K562 (cell line): ENCODE data around the gene NPAS3. TPM values are rescaled to one million over a fixed set of nuclear protein-coding genes. Genes with fewer than 3 reads are reported as not detected.

ENCODE experiments used
- ATAC-seq: fragments of 200-7000 bp; cut with Tn5 transposase; 3 replicates; pipeline ENCODE4 v1.9.1; 2020; ENCODE audit warnings: moderate library complexity
- BruUV-seq: library from RNA; stranded (reverse); fragments of 400-500 nt; replicated peaks from 2 replicates; lab custom pipeline; 2021; lab: Mats Ljungman, UMichigan
- CTCF ChIA-PET: fragments of 300-600 bp; formaldehyde crosslinking; extraction: SDS; loops from one replicate; lab custom pipeline; 2021; ENCODE audit warnings: low intra/inter-chr PET ratio; lab: Yijun Ruan, JAX
- POLR2A ChIA-PET: fragments of 300-600, 350-650 bp; sonication (Branson Sonifier 250); formaldehyde crosslinking; extraction: SDS; loops from one replicate; lab custom pipeline; 2021; ENCODE audit warnings: antibody characterized with exemption, inconsistent platforms; lab: Yijun Ruan, JAX
- DNase-seq, 4 experiments: peaks; one replicate each; pipeline versions ENCODE4 v3.0.0 to v3.0.0-alpha.2; 2011 to 2018; ENCODE audit warnings: low spot score in 3 of 4, mixed read lengths in 3 of 4; ENCODE audit errors: extremely low read depth in 1 of 4
- FAIRE-seq: peaks from 2 replicates; lab custom pipeline; 2011; peaks lifted over from hg19 to GRCh38; lab: Jason Lieb, UNC
- H2AFZ ChIP-seq: 2 replicates; pipeline ENCODE4 v1.6.0; 2011; ENCODE audit warnings: low read depth, low read length, control low read depth, inconsistent platforms
- H3K27ac ChIP-seq: fragments of 200-600 bp; 3 replicates; pipeline ENCODE4 v1.8.0; 2011; ENCODE audit warnings: low read depth, mild to moderate bottlenecking, control low read depth, inconsistent platforms, low read length, moderate library complexity, mixed read lengths; ENCODE audit errors: extremely low read depth
- H3K27me3 ChIP-seq, 2 experiments: fragments of 300-600 bp in 1 of 2; 2 replicates in 1 of 2; 3 replicates in 1 of 2; pipeline versions ENCODE4 v1.6.0 to v1.8.0; 2011; ENCODE audit warnings: inconsistent platforms in 2 of 2, low read length in 2 of 2, mild to moderate bottlenecking in 1 of 2, mixed read lengths in 1 of 2, moderate library complexity in 1 of 2; ENCODE audit not compliant: control insufficient read depth in 2 of 2, insufficient read depth in 2 of 2
- H3K36me3 ChIP-seq: fragments of 300-600 bp; 3 replicates; pipeline ENCODE4 v1.8.0; 2011; ENCODE audit warnings: mild to moderate bottlenecking, low read length, inconsistent platforms; ENCODE audit not compliant: control insufficient read depth, insufficient read depth
- H3K4me1 ChIP-seq, 2 experiments: fragments of 200-600 bp in 1 of 2; replicated peaks in 1 of 2; 2 replicates in 1 of 2; 3 replicates in 1 of 2; pipeline versions ENCODE4 v1.5.1 to v1.8.0; 2011; ENCODE audit warnings: inconsistent platforms in 2 of 2, low read length in 2 of 2, mild to moderate bottlenecking in 1 of 2, mixed read lengths in 1 of 2, moderate library complexity in 1 of 2; ENCODE audit not compliant: control insufficient read depth in 2 of 2, insufficient read depth in 2 of 2
- H3K4me2 ChIP-seq: 2 replicates; pipeline ENCODE4 v1.6.1; 2011; ENCODE audit warnings: low read length, control low read depth, inconsistent platforms, mixed read lengths; ENCODE audit not compliant: insufficient read depth
- H3K4me3 ChIP-seq: fragments of 200-600 bp; sonication (generic), shearing (Covaris generic); 2 replicates; pipeline ENCODE4 v1.5.1; 2016; ENCODE audit warnings: control low read depth, inconsistent platforms
- H3K79me2 ChIP-seq: fragments of 200-600 bp; 3 replicates; pipeline ENCODE4 v1.8.0; 2011; ENCODE audit warnings: low read length, inconsistent platforms; ENCODE audit not compliant: control insufficient read depth, insufficient read depth
- H3K9ac ChIP-seq, 2 experiments: 2 replicates each; pipeline versions ENCODE4 v1.6.0 to v1.6.1; 2011; ENCODE audit warnings: low read depth in 2 of 2, low read length in 2 of 2, control low read depth in 1 of 2, inconsistent platforms in 1 of 2, mild to moderate bottlenecking in 1 of 2, mixed read lengths in 1 of 2; ENCODE audit not compliant: insufficient read depth in 1 of 2
- H3K9me1 ChIP-seq: one replicate; pipeline ENCODE4 v1.6.0; 2011; ENCODE audit warnings: inconsistent platforms, mild to moderate bottlenecking, low read length, moderate library complexity; ENCODE audit not compliant: control insufficient read depth, insufficient read depth
- H3K9me3 ChIP-seq: replicated peaks from 2 replicates; pipeline ENCODE4 v1.5.1; 2011; ENCODE audit warnings: low read depth, low read length, inconsistent platforms; ENCODE audit not compliant: control insufficient read depth, insufficient read depth
- H4K20me1 ChIP-seq: replicated peaks from 2 replicates; pipeline ENCODE4 v1.6.1; 2011; ENCODE audit warnings: low read length, inconsistent platforms, mixed read lengths; ENCODE audit not compliant: control insufficient read depth, insufficient read depth
- FUS ChIP-seq: fragments of 200-400 bp; formaldehyde crosslinking; optimal IDR thresholded peaks from 2 replicates; pipeline ENCODE3; 2017; ENCODE audit warnings: low read depth, low read length
- JUN ChIP-seq, 2 experiments: sonication (generic) in 1 of 2; formaldehyde crosslinking in 1 of 2; IDR thresholded peaks; 2 replicates each; pipeline versions ENCODE4 v1.6.1 to v1.8.0; 2012 to 2022; ENCODE audit warnings: borderline replicate concordance in 2 of 2, mild to moderate bottlenecking in 2 of 2, improper control_type of control experiment in 1 of 2, low read depth in 1 of 2, low read length in 1 of 2, missing genetic modification reagents in 1 of 2
- MAFG ChIP-seq: fragments of 450-650 bp; conservative IDR thresholded peaks from 2 replicates; pipeline ENCODE4 v1.6.1; 2016; ENCODE audit warnings: missing genetic modification characterization, missing compliant biosample characterization
- NFE2 ChIP-seq: IDR thresholded peaks from 2 replicates; pipeline ENCODE4 v1.6.1; 2014; ENCODE audit warnings: antibody characterized with exemption, low read depth
- THRA ChIP-seq: fragments of 450-650 bp; IDR thresholded peaks from 2 replicates; pipeline ENCODE4 v1.6.1; 2017; ENCODE audit warnings: mild to moderate bottlenecking, moderate library complexity
- ZNF316 ChIP-seq: fragments of 450-650 bp; IDR thresholded peaks from 2 replicates; pipeline ENCODE4 v1.6.1; 2016
- WGBS: fragments of 100-300 bp; shearing (Covaris generic); methylation state at CpG from one replicate; pipeline ENCODE4 v1.1.6; 2016; ENCODE audit warnings: low coverage, mixed read lengths; ENCODE audit not compliant: insufficient coverage; ENCODE audit errors: missing lambda C conversion rate; 5-methylcytosine and 5-hydroxymethylcytosine counted together
- in situ Hi-C: fragments of 300-500 bp; cut with MboI; formaldehyde crosslinking; loops from 4 replicates; pipeline ENCODE4 v1.15.0; 2018; ENCODE audit warnings: inconsistent platforms, mixed read lengths
- intact Hi-C: fragments of 100-400 bp; cut with micrococcal nuclease; formaldehyde crosslinking; loops from 2 replicates; pipeline ENCODE4 v1.14.2; 2022
- polyA plus RNA-seq, 8 experiments: library from polyadenylated mRNA; depleted of rRNA in 4 of 8; stranded (reverse) in 5 of 8; unstranded in 3 of 8; fragments of >200 nt; fragmentation: Nextera tagmentation in 2 of 8; fragmentation: Illumina TruSeq in 1 of 8; extraction: Ambion mirVana in 2 of 8; extraction: Trizol in 1 of 8; gene quantifications; 2 replicates each; pipeline versions ENCODE4 v1.2.1 to v1.2.3, GENCODE V29; 2011 to 2014; ENCODE audit warnings: inconsistent platforms in 1 of 8, missing spikeins in 1 of 8
- total RNA-seq, 7 experiments: library from RNA; depleted of rRNA in 6 of 7; stranded (reverse); fragments of >200 nt in 6 of 7; fragmentation: Illumina TruSeq in 2 of 7; extraction: Trizol in 2 of 7; gene quantifications; 2 replicates each; pipeline versions ENCODE4 v1.2.1 to v1.2.3, GENCODE V29; 2011 to 2021; ENCODE audit warnings: low replicate concordance in 1 of 7

The NPAS3 gene
- total and polyA plus RNA-seq, 9 of the 15 experiments (the other 6 are each of a cell fraction or from before 2014, with no cell fraction given), result 0.04 TPM; not detected in 8

- H2AFZ ChIP-seq, result no peak overlapping the region
- no peak for DNase-seq
- in situ Hi-C loops, result no loop called here
- no peaks in the 10 kb centered on the region for H4K20me1 ChIP-seq
- CTCF ChIA-PET, result no interaction called here
- no peak overlapping the region for H3K4me3 ChIP-seq
- TF ChIP-seq NFE2 (peak; percentile 70), MAFG (tag) (peak; percentile 80), THRA (no peak), ZNF316 (peak; percentile 22; the same call in 1 of the 2 replicates)
- TF ChIP-seq, all 486 proteins: peak for 3
- no peak overlapping the region for H3K9ac ChIP-seq
- H3K27me3 ChIP-seq, result no peaks in the 10 kb centered on the region
- no peak for FAIRE-seq
- H3K9me1 ChIP-seq, result no peaks in the 10 kb centered on the region
- no peak overlapping the region for H3K4me2 ChIP-seq
- no peak overlapping the region for H3K27ac ChIP-seq
- H3K4me1 ChIP-seq, result no peaks in the 10 kb centered on the region
- intact Hi-C loops, result no loop called here
- BruUV-seq, result no TSS peak
- no peaks in the 10 kb centered on the region for H3K9me3 ChIP-seq
- H3K36me3 ChIP-seq, result no peaks in the 10 kb centered on the region
- no peaks in the 10 kb centered on the region for H3K79me2 ChIP-seq
- ATAC-seq, result no peak
- POLR2A ChIA-PET, result no interaction called here
These were observed 447.5 kb downstream of the NPAS3 start for GRCh38 chr14:33386140-33386539.

GRCh38 chr14:33386781-33387180, 448.1 kb downstream of the NPAS3 start:
- ATAC-seq, result no peak
- Histone ChIP-seq H2AFZ (no peak overlapping the region), H3K9ac (no peak overlapping the region), H3K27me3 (no peaks in the 10 kb centered on the region)
- FAIRE-seq, result no peak
- 14% methylated on average over 3 of the region's 3 CpGs for WGBS
- TF ChIP-seq JUN (IDR thresholded peaks at IDR 0.05; ENCODE audit: borderline replicate concordance, low read depth, low read length) (no peak), JUN (CRISPR knock-in tag; IDR thresholded peaks at IDR 0.05; ENCODE audit: borderline replicate concordance) (no peak), FUS (no peak)
- TF ChIP-seq, all 486 proteins: peak for 0
- no peaks in the 10 kb centered on the region for H3K79me2 ChIP-seq
- H3K9me1 ChIP-seq, result no peaks in the 10 kb centered on the region
- no peaks in the 10 kb centered on the region for H3K9me3 ChIP-seq
- no peak overlapping the region for H3K4me2 ChIP-seq
- in situ Hi-C loops (no loop called here), intact Hi-C loops (no loop called here)
- POLR2A ChIA-PET, result no interaction called here
- no peaks in the 10 kb centered on the region for H4K20me1 ChIP-seq
- DNase-seq, result no peak
- H3K4me1 ChIP-seq, result no peaks in the 10 kb centered on the region
- no peaks in the 10 kb centered on the region for H3K36me3 ChIP-seq
- CTCF ChIA-PET, result no interaction called here
- H3K4me3 ChIP-seq, result no peak overlapping the region
- H3K27ac ChIP-seq, result no peak overlapping the region
- BruUV-seq, result no TSS peak
